Osteoblast (primary cell): ENCODE data around the gene FTSJ3. TPM values are rescaled to one million over a fixed set of nuclear protein-coding genes. Genes with fewer than 3 reads are reported as not detected.
A peak's percentile ranks its signal among the peaks of the same experiment; 100 is the strongest.

Experiments used
- DNase-seq: peaks from one replicate; pipeline ENCODE4 v3.0.0; 2011; ENCODE audit warnings: low spot score, mixed read lengths; ENCODE audit not compliant: insufficient read length; ENCODE audit errors: missing footprints
- H2AFZ ChIP-seq: 2 replicates; pipeline ENCODE4 v1.6.0; 2011; ENCODE audit warnings: mild to moderate bottlenecking, low read length
- H3K27ac ChIP-seq: 2 replicates; pipeline ENCODE4 v1.5.1; 2011; ENCODE audit warnings: mild to moderate bottlenecking, low read depth, low read length, moderate library complexity
- H3K27me3 ChIP-seq: 2 replicates; pipeline ENCODE4 v1.6.0; 2012; ENCODE audit warnings: mild to moderate bottlenecking, control low read depth, inconsistent platforms, low read length, moderate library complexity; ENCODE audit not compliant: insufficient read depth
- H3K36me3 ChIP-seq: 2 replicates; pipeline ENCODE4 v1.5.1; 2011; ENCODE audit warnings: mild to moderate bottlenecking, low read length, control low read depth, moderate library complexity; ENCODE audit not compliant: insufficient read depth
- H3K4me1 ChIP-seq: 2 replicates; pipeline ENCODE4 v1.5.1; 2011; ENCODE audit warnings: mild to moderate bottlenecking, low read length, control low read depth, moderate library complexity; ENCODE audit not compliant: insufficient read depth
- H3K4me2 ChIP-seq: 2 replicates; pipeline ENCODE4 v1.6.0; 2011; ENCODE audit warnings: mild to moderate bottlenecking, low read length; ENCODE audit not compliant: insufficient read depth
- H3K4me3 ChIP-seq: fragments of 200-600 bp; sonication (generic); 3 replicates; pipeline ENCODE4 v1.5.1; 2012; ENCODE audit warnings: mild to moderate bottlenecking, low read length, inconsistent platforms; ENCODE audit not compliant: insufficient read depth
- H3K79me2 ChIP-seq: 2 replicates; pipeline ENCODE4 v1.6.0; 2012; ENCODE audit warnings: mild to moderate bottlenecking, low read length, control low read depth, inconsistent platforms; ENCODE audit not compliant: insufficient read depth
- H3K9me3 ChIP-seq: 2 replicates; pipeline ENCODE4 v1.5.1; 2011; ENCODE audit warnings: low read depth, low read length, control low read depth
- H4K20me1 ChIP-seq: 2 replicates; pipeline ENCODE4 v1.6.0; 2012; ENCODE audit warnings: mild to moderate bottlenecking, low read length, control low read depth; ENCODE audit not compliant: insufficient read depth
- total RNA-seq: library from RNA; depleted of rRNA; stranded (reverse); fragments of >200 nt; gene quantifications from 2 replicates; pipeline ENCODE4 v1.2.3, GENCODE V29; 2012
- TF ChIP-seq, protein P1 (sequence below): IDR thresholded peaks from 2 replicates; pipeline ENCODE4 v1.5.1; 2011; ENCODE audit warnings: mild to moderate bottlenecking, low read depth, low read length, moderate library complexity; ENCODE audit errors: extremely low read depth

The FTSJ3 gene
- total RNA-seq, 1 donor: 45.2 TPM

DNA sequence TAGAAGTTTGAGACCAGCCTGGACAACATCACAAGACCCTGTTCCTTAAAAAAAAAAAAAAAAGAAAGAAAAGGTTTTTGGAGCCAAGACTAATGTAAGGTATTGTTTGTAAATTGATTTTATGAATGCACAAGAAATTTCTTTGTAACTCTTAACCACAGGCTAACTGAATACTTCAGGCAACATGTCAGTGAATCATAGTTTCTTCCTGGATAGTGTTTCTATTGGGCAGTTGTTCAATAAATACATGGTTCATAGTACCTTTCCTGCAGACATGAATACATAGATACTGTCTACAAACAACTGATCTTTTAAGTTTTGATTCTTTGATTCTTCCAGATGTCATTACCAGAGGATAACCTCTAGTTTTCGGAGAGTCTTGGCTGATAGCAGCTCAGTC lies 41.9 kb downstream of the FTSJ3 start:
- Histone ChIP-seq H3K27me3 (no peaks in the 10 kb centered on the region), H3K36me3 (peaks cover 36% of the 10 kb centered on the region), H3K4me1 (peaks cover 14% of the 10 kb centered on the region), H3K4me2 (no peak overlapping the region), H3K9me3 (no peaks in the 10 kb centered on the region), H4K20me1 (peaks cover 59% of the 10 kb centered on the region), H3K4me3 (no peak overlapping the region), H3K79me2 (peaks cover 97% of the 10 kb centered on the region), H2AFZ (no peak overlapping the region), H3K27ac (peak overlapping the region; percentile 25)
- TF ChIP-seq, protein P1, sequence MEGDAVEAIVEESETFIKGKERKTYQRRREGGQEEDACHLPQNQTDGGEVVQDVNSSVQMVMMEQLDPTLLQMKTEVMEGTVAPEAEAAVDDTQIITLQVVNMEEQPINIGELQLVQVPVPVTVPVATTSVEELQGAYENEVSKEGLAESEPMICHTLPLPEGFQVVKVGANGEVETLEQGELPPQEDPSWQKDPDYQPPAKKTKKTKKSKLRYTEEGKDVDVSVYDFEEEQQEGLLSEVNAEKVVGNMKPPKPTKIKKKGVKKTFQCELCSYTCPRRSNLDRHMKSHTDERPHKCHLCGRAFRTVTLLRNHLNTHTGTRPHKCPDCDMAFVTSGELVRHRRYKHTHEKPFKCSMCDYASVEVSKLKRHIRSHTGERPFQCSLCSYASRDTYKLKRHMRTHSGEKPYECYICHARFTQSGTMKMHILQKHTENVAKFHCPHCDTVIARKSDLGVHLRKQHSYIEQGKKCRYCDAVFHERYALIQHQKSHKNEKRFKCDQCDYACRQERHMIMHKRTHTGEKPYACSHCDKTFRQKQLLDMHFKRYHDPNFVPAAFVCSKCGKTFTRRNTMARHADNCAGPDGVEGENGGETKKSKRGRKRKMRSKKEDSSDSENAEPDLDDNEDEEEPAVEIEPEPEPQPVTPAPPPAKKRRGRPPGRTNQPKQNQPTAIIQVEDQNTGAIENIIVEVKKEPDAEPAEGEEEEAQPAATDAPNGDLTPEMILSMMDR: no peak
- peak; percentile 74 for DNase-seq

DNA sequence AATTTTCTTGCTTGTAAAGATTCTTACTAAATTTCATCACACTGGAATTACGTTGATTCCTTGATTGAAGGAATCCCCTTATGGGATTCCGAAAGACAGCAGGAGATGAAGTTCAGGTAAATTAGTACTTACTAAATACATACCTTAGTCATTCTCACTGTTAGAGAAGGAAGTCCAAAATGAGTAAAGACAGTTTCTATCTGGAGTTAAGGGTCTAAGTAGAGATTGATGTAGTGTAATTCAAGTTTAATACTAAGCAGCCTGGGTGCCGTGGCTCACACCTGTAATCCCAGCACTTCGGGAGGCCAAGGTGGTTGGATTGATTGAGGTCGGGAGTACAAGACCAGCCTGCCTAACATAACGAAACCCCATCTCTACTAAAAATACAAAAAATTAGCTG lies 43.9 kb downstream of the FTSJ3 start:
- DNase-seq: no peak
- Histone ChIP-seq H3K79me2 (peaks cover 96% of the 10 kb centered on the region), H3K9me3 (no peaks in the 10 kb centered on the region), H3K27me3 (no peaks in the 10 kb centered on the region), H3K36me3 (peaks cover 28% of the 10 kb centered on the region), H4K20me1 (peaks cover 70% of the 10 kb centered on the region), H3K27ac (peak overlapping the region; percentile 11), H3K4me2 (no peak overlapping the region), H2AFZ (no peak overlapping the region), H3K4me1 (peaks cover 18% of the 10 kb centered on the region), H3K4me3 (no peak overlapping the region)
- TF ChIP-seq, protein P1: no peak

DNA sequence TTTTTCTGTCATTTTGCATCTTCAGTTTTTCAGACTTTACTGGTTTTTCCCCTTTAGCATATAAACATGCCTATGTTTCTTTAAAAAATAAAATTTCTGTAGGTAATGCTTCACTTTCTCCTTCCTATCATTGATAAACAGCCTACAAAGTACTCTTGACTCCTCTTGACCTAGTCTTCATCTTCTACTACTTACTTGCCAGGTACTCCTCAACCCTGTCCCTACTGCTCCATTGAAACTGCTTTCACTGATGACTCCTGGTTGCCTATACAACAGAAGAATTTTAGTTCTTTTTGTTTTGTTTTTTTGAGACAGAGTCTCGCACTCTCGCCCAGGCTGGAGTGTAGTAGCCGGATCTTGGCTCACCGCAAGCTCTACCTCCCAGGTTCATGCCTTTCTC lies 46.5 kb downstream of the FTSJ3 start:
- Histone ChIP-seq H3K79me2 (peaks cover 97% of the 10 kb centered on the region), H3K9me3 (no peaks in the 10 kb centered on the region), H3K36me3 (peaks cover 29% of the 10 kb centered on the region), H3K4me1 (peaks cover 22% of the 10 kb centered on the region), H3K27ac (peak overlapping the region; percentile 36), H3K4me3 (no peak overlapping the region), H3K4me2 (peak overlapping the region; percentile 2), H3K27me3 (no peaks in the 10 kb centered on the region), H2AFZ (no peak overlapping the region), H4K20me1 (peaks cover 78% of the 10 kb centered on the region)
- no peak for DNase-seq
- TF ChIP-seq, protein P1: no peak

DNA sequence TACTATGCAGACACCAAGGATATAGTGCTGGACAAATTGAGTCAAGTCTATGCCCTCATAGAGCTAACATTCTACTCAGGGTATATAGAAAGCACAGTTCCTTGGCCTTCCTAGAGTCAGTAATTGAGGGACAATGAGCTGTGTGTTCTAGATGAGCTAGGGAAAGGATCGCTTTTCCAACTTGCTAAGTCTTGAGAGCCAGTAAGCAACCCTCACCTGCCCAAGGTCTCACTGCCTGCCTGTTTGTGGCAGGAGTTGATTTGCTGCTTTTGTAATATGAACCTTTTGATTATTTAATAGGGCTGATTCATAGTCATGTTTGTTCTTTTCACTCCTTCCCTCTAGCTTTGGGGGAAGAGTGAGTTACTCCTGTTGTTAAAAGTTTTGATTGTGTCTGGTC lies 47.0 kb downstream of the FTSJ3 start:
- Histone ChIP-seq H3K9me3 (no peaks in the 10 kb centered on the region), H3K36me3 (peaks cover 29% of the 10 kb centered on the region), H3K27ac (peak overlapping the region; percentile 36), H2AFZ (no peak overlapping the region), H3K4me3 (no peak overlapping the region), H4K20me1 (peaks cover 80% of the 10 kb centered on the region), H3K79me2 (peaks cover 97% of the 10 kb centered on the region), H3K4me1 (peaks cover 22% of the 10 kb centered on the region), H3K4me2 (peak overlapping the region; percentile 2), H3K27me3 (no peaks in the 10 kb centered on the region)
- TF ChIP-seq, protein P1: no peak
- no peak for DNase-seq
